Hepatocyte (in vitro differentiated cells): ENCODE data around the gene AGAP1. TPM values are rescaled to one million over a fixed set of nuclear protein-coding genes. Genes with fewer than 3 reads are reported as not detected.

Experiments used
- DNase-seq: peaks from one replicate; pipeline ENCODE4 v3.0.0-alpha.2; 2016; ENCODE audit warnings: low spot score
- H2AFZ ChIP-seq: fragments of 200-600 bp; sonication (generic); 2 replicates; pipeline ENCODE4 v1.6.0; 2016; ENCODE audit warnings: antibody characterized with exemption, mild to moderate bottlenecking
- H3K27ac ChIP-seq: fragments of 200-600 bp; sonication (generic); 2 replicates; pipeline ENCODE4 v1.5.1; 2016; ENCODE audit warnings: mild to moderate bottlenecking
- H3K27me3 ChIP-seq: fragments of 200-600 bp; sonication (generic); 2 replicates; pipeline ENCODE4 v1.6.1; 2016
- H3K36me3 ChIP-seq: fragments of 200-600 bp; sonication (generic); replicated peaks from 2 replicates; pipeline ENCODE4 v1.5.1; 2016; ENCODE audit warnings: low read depth; ENCODE audit not compliant: insufficient read depth
- H3K4me1 ChIP-seq: fragments of 200-600 bp; sonication (generic); 2 replicates; pipeline ENCODE4 v1.5.1; 2016; ENCODE audit warnings: mild to moderate bottlenecking, moderate library complexity; ENCODE audit not compliant: insufficient read depth
- H3K4me2 ChIP-seq: fragments of 200-600 bp; sonication (generic); 2 replicates; pipeline ENCODE4 v1.6.0; 2016
- H3K4me3 ChIP-seq: fragments of 200-600 bp; sonication (generic); 2 replicates; pipeline ENCODE4 v1.5.1; 2016; ENCODE audit warnings: mild to moderate bottlenecking
- H3K79me2 ChIP-seq: fragments of 200-600 bp; sonication (generic); 2 replicates; pipeline ENCODE4 v1.6.0; 2017; ENCODE audit warnings: mild to moderate bottlenecking
- H3K9me2 ChIP-seq: fragments of 200-600 bp; sonication (generic); replicated peaks from 2 replicates; pipeline ENCODE4 v1.6.0; 2017; ENCODE audit warnings: mild to moderate bottlenecking; ENCODE audit not compliant: insufficient read depth
- H3K9me3 ChIP-seq: fragments of 200-600 bp; sonication (generic); 2 replicates; pipeline ENCODE4 v1.5.1; 2016; ENCODE audit warnings: low read depth, mild to moderate bottlenecking
- H4K20me1 ChIP-seq: fragments of 200-600 bp; sonication (generic); 2 replicates; pipeline ENCODE4 v1.6.0; 2016; ENCODE audit warnings: mild to moderate bottlenecking; ENCODE audit not compliant: insufficient read depth, poor library complexity, severe bottlenecking
- EZH2 ChIP-seq: fragments of 200-600 bp; sonication (generic); IDR thresholded peaks from 2 replicates; pipeline ENCODE4 v1.6.1; 2016; ENCODE audit warnings: antibody characterized with exemption, mild to moderate bottlenecking, borderline replicate concordance
- EZH2phosphoT487 ChIP-seq: fragments of 200-600 bp; sonication (generic); IDR thresholded peaks from one replicate; pipeline ENCODE4 v1.6.1; 2018; ENCODE audit warnings: antibody characterized with exemption, mild to moderate bottlenecking, low read depth, moderate library complexity; ENCODE audit not compliant: unreplicated experiment, severe bottlenecking
- WGBS: methylation state at CpG from one replicate; pipeline ENCODE4 v1.1.6; 2016; ENCODE audit warnings: low lambda C conversion rate; ENCODE audit errors: missing lambda C conversion rate; 5-methylcytosine and 5-hydroxymethylcytosine counted together
- polyA plus RNA-seq: library from polyadenylated mRNA; unstranded; fragments of >200 nt; fragmentation: Nextera tagmentation; extraction: Ambion mirVana; gene quantifications from 2 replicates; pipeline ENCODE4 v1.2.1, GENCODE V29; 2016
- total RNA-seq: library from RNA; depleted of rRNA; stranded (reverse); fragments of >200 nt; gene quantifications from 2 replicates; pipeline ENCODE4 v1.2.3, GENCODE V29; 2014
- TF ChIP-seq, protein P1 (sequence below): fragments of 200-600 bp; sonication (generic); IDR thresholded peaks from 2 replicates; pipeline ENCODE4 v1.5.1; 2016; ENCODE audit warnings: antibody characterized with exemption, mild to moderate bottlenecking; ENCODE audit not compliant: poor library complexity

Gene AGAP1
- total and polyA plus RNA-seq, 2 experiments from 2014 or later = 12.1 to 20.0 TPM

- Histone ChIP-seq H3K27ac (no peak overlapping the region), H4K20me1 (no peaks in the 10 kb centered on the region), H3K9me3 (no peaks in the 10 kb centered on the region), H3K4me2 (no peak overlapping the region), H3K36me3 (no peaks in the 10 kb centered on the region), H3K79me2 (no peaks in the 10 kb centered on the region), H3K4me1 (no peaks in the 10 kb centered on the region), H3K27me3 (no peaks in the 10 kb centered on the region), H2AFZ (no peak overlapping the region), H3K9me2 (no peaks in the 10 kb centered on the region), H3K4me3 (no peak overlapping the region)
- DNase-seq = no peak
- TF ChIP-seq EZH2 (no peak), EZH2phosphoT487 (no peak)
- TF ChIP-seq, protein P1, sequence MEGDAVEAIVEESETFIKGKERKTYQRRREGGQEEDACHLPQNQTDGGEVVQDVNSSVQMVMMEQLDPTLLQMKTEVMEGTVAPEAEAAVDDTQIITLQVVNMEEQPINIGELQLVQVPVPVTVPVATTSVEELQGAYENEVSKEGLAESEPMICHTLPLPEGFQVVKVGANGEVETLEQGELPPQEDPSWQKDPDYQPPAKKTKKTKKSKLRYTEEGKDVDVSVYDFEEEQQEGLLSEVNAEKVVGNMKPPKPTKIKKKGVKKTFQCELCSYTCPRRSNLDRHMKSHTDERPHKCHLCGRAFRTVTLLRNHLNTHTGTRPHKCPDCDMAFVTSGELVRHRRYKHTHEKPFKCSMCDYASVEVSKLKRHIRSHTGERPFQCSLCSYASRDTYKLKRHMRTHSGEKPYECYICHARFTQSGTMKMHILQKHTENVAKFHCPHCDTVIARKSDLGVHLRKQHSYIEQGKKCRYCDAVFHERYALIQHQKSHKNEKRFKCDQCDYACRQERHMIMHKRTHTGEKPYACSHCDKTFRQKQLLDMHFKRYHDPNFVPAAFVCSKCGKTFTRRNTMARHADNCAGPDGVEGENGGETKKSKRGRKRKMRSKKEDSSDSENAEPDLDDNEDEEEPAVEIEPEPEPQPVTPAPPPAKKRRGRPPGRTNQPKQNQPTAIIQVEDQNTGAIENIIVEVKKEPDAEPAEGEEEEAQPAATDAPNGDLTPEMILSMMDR = no peak
- 88% methylated on average over 1 of the region's 1 CpG for WGBS
Measured at GRCh38 chr2:235831755-235832154, 337.9 kb downstream of the AGAP1 start.

GRCh38 chr2:235832941-235833340 is 339.1 kb downstream of the AGAP1 start:
- no peaks in the 10 kb centered on the region for H3K9me2 ChIP-seq
- H3K4me3 ChIP-seq = no peak overlapping the region
- H3K36me3 ChIP-seq = no peaks in the 10 kb centered on the region
- H3K79me2 ChIP-seq = no peaks in the 10 kb centered on the region
- no peak for DNase-seq
- TF ChIP-seq, protein P1 = no peak
- H3K4me1 ChIP-seq = no peaks in the 10 kb centered on the region
- 97% methylated on average over 14 of the region's 14 CpGs for whole genome bisulfite sequencing
- H3K4me2 ChIP-seq = no peak overlapping the region
- H3K27me3 ChIP-seq = no peaks in the 10 kb centered on the region
- H3K27ac ChIP-seq = no peak overlapping the region
- H3K9me3 ChIP-seq = no peaks in the 10 kb centered on the region
- H2AFZ ChIP-seq = no peak overlapping the region
- H4K20me1 ChIP-seq = no peaks in the 10 kb centered on the region

DNA sequence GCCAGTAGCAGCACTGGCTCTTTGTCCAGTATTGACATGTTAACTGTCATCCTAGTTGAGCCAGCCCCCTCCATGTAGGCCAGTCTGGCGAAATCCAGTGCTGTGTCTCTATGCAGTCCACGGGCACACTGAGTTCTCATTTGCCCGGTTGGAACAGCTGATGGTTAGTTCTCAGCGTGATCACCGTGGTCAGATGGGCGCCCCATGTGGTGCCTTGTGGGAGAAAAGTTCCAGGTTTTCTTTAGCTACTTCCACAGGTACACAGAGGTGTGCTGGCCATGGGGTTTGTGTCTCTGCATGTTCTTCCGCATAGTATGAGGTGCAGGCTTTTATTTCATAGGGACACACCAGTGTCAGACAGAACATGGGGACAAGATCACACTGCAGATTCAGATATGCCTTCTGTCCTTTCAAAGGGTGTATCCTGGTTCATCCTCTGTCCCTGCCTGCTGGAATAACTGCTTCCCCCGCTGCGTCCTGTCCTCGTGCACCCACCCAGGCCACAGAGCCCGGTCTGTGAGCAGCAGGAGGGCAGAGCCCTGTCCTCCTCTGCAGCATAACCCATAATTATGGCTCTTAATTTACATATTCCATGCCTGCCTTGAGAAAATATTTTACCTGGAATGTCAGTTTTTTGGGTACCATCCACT is 340.3 kb downstream of the AGAP1 start:
- Histone ChIP-seq H3K9me3 (no peaks in the 10 kb centered on the region), H3K79me2 (no peaks in the 10 kb centered on the region), H3K27me3 (no peaks in the 10 kb centered on the region), H3K36me3 (no peaks in the 10 kb centered on the region), H3K4me1 (no peaks in the 10 kb centered on the region), H3K9me2 (no peaks in the 10 kb centered on the region), H3K4me2 (no peak overlapping the region), H2AFZ (no peak overlapping the region), H3K27ac (no peak overlapping the region), H4K20me1 (no peaks in the 10 kb centered on the region), H3K4me3 (no peak overlapping the region)
- 87% methylated on average over 11 of the region's 11 CpGs for WGBS
- TF ChIP-seq EZH2phosphoT487 = no peak
- no peak for DNase-seq

DNA sequence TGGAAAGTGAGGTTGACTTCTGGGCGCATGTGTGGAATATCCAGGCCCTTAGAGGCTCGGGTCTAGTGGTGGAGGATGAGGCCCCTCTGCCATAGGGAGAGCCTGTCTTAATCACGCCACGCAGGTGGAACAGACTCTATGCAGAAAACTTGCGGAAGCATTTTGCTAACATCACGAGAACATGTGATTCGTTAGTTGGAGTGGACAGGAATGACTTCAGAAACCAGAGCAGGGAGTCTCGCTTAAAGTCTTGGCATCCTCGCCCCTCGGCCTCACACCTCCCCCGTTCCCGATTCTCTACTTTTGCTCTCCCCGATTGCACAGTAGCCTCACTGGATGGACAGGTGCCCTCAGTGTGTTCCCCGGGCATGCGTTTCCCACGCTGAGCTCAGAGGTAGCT is 340.9 kb downstream of the AGAP1 start:
- no peaks in the 10 kb centered on the region for H3K4me1 ChIP-seq
- TF ChIP-seq, protein P1 = no peak
- TF ChIP-seq EZH2 (no peak), EZH2phosphoT487 (no peak)
- H3K79me2 ChIP-seq = no peaks in the 10 kb centered on the region
- no peaks in the 10 kb centered on the region for H3K36me3 ChIP-seq
- H4K20me1 ChIP-seq = no peaks in the 10 kb centered on the region
- no peaks in the 10 kb centered on the region for H3K9me2 ChIP-seq
- no peaks in the 10 kb centered on the region for H3K27me3 ChIP-seq
- no peak for DNase-seq
- no peak overlapping the region for H3K4me3 ChIP-seq
- H3K9me3 ChIP-seq = no peaks in the 10 kb centered on the region
- H2AFZ ChIP-seq = no peak overlapping the region
- H3K27ac ChIP-seq = no peak overlapping the region
- no peak overlapping the region for H3K4me2 ChIP-seq
- 95% methylated on average over 16 of the region's 16 CpGs for WGBS
